ELF-1 (cell line): ENCODE results near the gene QRICH1.

ENCODE experiments used
- DNase-seq: peaks from one replicate; pipeline ENCODE4 v3.0.0-alpha.2; 2016; ENCODE audit warnings: low read depth, low spot score

QRICH1 gene

DNA sequence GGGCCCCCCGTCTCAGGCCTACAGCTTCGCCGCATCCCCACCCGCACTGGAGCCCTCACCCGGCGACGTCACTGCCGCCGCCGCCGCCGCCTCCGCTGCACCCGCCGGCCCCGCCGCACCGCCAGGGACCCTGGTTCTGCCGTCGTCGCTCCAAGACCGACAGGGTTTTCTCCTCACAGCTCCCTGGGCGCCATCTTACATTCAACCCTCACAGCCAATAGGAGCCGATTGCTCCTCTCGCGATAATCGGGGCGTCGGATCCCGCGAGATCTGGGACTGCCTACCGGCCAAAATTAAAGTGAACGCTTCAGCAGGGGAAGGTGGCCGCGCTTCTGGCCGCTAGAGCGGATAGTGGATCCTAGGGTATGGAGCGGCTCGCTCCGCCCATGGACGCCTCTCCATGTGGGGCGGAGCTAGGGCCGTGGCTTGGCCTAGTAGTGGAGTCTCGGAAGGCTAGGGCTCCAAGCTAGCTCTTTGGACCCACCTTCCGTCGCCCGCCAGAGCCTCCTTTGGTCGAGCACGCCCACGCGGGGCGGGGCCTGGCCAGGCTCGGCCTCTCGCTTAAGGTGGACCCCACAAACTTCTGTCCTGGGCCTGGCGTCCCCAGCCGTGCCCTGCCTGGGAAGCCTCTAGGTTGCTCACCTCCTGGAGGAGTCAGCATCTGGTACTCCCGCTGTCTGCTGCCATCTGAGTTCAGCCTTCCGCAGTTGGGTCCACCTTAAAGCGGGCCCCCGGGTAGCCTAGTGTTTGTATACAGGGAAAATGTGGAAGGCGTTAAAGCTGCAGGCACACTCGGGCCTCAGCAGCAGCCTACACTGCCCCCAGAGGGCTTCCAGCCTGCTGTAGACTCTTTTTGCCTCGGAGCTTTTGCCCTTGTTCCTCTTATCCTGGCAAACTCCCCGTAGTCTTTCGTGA is at the start of gene QRICH1:
Gene QRICH1 (minus strand): TSS at position 219 of the 915 bp plus-strand sequence. CDS start 17,054 bp downstream, outside the sequence.
- peak; percentile 99 for DNase-seq

GRCh38 chr3:49140080-49140479 is 46.2 kb upstream of the QRICH1 start:
- no peak for DNase-seq

GRCh38 chr3:49135499-49135898 is 41.6 kb upstream of the QRICH1 start:
- DNase-seq: no peak

GRCh38 chr3:49134471-49135265 is 40.8 kb upstream of the QRICH1 start:
- no peak for DNase-seq

- DNase-seq: peak; percentile 91
Measured at GRCh38 chr3:49133226-49133951, 39.5 kb upstream of the QRICH1 start.

DNA sequence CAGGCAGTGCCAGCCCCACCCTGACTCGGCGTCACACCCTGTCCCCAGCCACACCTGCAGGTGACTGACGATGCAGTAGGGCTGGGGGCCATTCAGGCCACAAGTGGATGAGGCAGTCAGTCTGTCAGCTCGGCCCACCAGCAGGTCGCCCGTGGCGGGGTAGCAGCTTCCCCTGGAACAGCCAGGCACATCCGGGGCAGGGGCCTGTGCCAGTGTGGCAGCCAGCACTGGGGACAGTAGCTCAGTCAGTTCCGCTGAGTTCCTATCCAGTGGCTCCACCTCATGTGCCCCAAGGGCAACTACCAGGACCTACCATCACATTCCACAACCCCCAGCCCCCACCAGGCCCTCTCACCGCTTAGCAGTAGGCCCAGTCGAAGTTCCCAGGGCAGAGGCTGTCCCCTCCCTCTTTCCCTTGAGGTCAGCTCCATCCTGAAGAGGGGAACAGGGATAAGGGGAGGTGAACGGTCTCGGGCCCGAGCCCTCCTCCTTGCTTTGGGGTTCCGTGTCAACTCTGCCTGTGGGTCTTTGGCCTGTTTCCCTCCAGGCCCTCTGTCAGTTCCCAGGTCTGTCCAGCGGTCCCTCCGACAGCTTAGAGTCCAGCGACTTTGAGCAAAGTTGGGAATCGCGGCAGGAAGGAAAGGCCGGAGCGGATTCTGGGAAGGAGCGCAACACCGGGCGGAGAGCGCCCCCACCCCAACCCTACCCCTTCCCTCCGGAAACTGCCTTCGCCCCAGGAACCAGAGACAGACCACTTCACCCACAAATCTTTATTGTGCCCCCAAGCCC is 38.8 kb upstream of the QRICH1 start, which contains the start of gene LAMB2:
Gene LAMB2 (minus strand): TSS at position 614 of the 789 bp plus-strand sequence. CDS start 183 bp downstream, at position 431.
- DNase-seq: peak; percentile 94

DNA sequence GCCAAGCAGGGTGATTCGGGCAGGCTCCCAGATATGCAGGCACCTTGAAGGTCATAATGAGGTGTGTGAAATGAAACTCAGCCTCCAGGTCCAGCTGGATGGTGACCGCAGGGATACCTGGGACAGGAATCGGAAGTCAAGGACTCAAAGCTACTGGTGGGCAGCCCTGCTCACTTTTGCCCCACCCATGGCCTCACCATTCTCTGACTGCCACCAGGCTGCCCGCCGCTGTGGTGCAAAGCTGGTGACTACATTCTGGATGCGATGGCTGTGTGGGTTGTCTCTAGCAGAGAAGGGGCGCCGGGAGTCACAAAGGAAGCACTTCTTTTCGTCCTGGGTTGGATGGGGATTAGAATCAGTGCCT is 38.2 kb upstream of the QRICH1 start:
- DNase-seq: no peak

GRCh38 chr3:49131576-49131975 is 37.7 kb upstream of the QRICH1 start:
- DNase-seq: no peak

- DNase-seq: no peak
Measured at GRCh38 chr3:49131040-49131439, 37.2 kb upstream of the QRICH1 start.

DNA sequence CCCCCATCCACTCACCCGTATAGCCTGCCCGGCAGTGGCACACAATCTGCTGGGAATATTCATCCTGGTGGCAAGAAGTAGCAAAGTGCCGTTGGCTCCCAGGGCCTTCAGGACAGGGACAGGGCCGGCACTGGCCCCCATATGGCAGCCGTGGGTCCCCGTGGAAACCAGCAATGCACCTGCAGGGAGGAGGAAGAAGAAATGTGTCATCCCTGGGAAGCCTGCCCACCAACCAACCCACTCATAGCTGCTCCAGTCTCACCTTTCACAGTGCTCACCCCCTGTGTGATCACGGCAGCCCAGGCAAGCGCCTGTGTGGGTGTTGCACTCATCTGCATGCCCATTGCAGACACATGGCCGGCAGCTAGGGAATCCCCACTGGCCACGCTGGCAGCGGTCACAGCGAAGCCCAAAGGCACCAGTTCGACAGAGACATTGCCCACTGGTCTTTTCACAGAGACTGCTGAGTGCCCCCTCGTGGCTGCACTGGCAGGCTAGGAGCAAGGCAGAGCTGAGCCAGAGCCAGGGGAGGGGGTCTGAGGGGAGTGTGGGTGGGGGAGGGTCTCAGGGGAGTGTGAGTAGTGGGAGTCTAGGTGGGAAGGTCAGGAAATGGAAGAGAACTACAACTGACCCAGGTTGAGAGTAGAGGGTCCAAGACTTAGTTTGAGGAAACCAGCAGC is 31.3 kb upstream of the QRICH1 start:
- no peak for DNase-seq

- DNase-seq: no peak
Measured at GRCh38 chr3:49124203-49124602, 30.3 kb upstream of the QRICH1 start.

DNA sequence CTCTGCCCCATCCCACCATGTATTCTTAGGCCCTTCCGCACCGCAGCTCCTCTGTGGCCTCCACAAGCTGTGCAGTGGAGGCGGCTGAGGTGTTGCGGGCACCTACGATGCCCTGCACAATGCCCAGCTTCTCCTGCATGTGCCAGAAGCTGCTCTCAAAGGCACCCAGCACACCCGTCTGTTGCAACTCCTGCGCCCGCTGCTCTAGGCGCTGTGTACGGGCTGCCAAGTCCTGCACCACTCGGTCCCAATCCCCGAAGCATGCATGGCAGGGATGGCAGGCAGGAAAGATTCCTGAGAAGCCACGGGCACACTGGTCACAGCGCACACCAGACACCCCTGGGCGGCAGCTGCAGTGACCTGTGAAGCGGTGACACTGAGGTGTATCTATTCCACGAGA is 29.8 kb upstream of the QRICH1 start:
- no peak for DNase-seq

DNA sequence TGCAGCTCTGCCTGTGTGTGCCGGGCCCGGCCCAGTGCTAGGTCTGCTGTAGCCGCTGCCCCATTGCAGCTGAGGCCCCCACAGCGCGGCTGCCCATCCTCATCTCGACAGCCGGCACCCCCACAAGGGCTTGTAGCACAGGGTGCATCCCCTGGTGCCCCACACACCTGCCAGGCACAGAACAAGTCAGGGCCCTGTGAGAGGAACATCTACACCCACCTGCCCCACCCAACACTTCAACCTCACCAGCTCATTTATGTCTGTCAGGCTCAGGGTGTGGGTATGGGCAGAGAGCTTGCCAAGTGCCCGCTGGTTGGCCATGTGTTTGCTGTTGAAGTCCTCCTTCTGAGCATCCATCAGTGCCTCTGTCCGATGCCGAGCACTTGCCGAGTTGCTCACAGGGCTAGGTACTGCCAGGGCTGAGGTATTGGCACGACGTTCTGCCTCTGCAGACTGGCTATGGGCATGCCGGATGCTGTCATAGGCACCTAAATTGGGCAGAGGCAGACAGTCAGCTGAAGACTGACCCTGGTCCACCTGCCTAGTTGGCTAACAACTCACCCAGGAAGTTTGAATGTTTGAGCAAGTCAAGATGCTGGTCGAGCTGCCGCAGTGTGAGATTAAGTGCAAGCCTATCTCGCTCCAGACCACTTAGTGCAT is 29.1 kb upstream of the QRICH1 start:
- no peak for DNase-seq

DNA sequence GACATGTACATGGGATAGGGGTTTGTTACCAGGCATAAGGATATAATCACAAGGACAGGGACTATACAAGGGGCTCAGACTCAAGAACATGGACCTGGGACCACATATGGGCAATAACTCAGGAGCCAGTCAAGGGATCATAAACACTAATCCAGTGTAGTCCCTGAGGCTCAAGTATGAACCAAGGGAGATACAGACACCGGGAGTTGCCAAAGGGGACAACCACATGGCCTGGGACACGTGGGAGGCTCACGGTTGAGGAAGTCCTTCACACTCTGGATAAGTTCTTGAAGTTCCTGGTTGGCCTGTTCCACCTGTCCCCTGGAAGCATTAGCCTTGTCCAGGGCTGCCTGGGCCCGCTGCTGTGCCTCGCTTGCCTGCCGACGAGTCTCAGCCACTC is 28.6 kb upstream of the QRICH1 start:
- no peak for DNase-seq

DNA sequence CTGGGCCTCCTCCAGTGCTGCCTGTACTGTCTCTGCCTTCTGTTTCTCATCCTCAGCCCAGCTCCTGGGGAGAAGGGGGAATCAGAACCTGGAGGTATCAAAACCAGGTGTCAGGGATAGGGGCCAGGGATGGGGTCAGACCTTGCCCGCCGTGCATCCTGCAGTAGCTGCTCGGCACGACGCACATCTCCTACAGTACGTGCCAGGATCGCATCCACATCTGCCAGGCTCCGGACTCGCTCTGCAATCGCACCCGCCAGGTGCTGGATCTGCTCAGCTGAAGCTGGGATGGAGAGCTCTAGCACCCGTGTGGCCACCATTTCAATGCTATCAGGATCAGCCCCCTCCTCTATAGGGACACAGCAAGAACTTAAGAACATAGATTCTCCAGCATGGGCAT is 28.2 kb upstream of the QRICH1 start:
- DNase-seq: no peak

DNA sequence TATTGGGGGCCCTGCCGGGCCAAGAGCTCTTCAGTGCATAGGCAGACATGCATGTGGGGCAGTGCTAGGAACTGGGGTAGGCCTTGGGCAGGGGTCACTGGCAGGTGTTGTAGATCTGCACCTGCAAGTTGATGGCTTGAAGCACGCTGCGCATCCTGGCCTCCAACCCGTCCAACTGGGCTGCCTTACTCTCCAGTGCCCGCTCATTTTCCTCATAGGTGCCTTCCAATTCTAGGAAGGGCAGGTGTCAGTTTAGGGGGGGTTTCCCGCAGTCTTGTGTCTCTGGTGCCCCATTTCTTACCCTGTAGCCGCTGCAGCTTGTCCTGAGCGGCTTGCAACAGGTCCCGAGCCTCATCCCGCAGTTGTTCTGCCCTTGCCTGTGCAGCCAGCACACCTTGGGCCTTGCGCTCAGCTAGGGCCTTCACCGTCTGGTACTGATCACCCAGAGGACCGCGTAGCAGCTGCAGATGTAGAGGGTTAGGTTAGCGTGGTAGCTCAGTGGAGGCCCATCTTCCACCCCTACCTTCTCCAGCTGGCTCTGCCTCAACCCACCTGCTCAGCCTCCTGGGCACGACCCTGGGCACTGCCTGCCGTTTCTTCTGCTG is 27.4 kb upstream of the QRICH1 start:
- DNase-seq: no peak

- DNase-seq: peak; percentile 96
Measured at GRCh38 chr3:49120438-49121131, 26.7 kb upstream of the QRICH1 start, which contains the start of gene USP19. USP19 (minus strand) TSS chr3:49120823; CDS start chr3:49119145, 1,678 bp downstream.

DNA sequence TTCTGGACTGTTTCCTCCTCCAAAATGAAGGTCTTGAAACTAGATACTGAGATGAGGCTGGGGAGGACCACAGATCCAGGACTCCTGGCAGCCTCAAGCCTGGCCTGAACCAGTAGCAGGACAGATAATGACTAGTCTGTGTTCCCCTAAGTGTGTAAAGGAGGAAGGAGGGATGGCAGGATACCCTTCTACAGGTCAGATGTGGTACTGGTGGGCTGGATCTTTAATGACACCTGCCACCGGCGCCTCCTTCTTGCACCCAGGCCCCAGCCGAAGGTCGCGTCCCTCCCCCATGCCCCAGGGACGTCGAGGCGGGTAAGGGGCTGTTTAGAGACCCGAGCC is 26.2 kb upstream of the QRICH1 start:
- DNase-seq: no peak

- no peak for DNase-seq
Measured at GRCh38 chr3:49119439-49119838, 25.6 kb upstream of the QRICH1 start.
